A549 (cell line): Measurements from ENCODE around the gene FOXP1.

Experiments
- BHLHE40 ChIP-seq: IDR thresholded peaks from 2 replicates; pipeline ENCODE4 v1.6.1; 2012; ENCODE audit warnings: low read depth, low read length, inconsistent platforms
- CTCF ChIP-seq: fragments of >200 bp; sonication (Bioruptor Twin); formaldehyde crosslinking; IDR thresholded peaks from 3 replicates; pipeline ENCODE4 v1.5.1; 2016
- NFE2L2 ChIP-seq: fragments of 150-350 bp; conservative IDR thresholded peaks from 2 replicates; pipeline ENCODE4 v1.6.1; 2014; ENCODE audit warnings: low read length
- RCOR1 ChIP-seq: fragments of 150-350 bp; IDR thresholded peaks from 2 replicates; pipeline ENCODE4 v1.6.1; 2014; ENCODE audit warnings: antibody characterized with exemption, low read length, low read depth
- USF2 ChIP-seq: fragments of 450-650 bp; IDR thresholded peaks from 2 replicates; pipeline ENCODE4 v1.6.1; 2014; ENCODE audit warnings: antibody characterized with exemption
- TF ChIP-seq, protein P1 (sequence below): fragments of 200-600 bp; sonication (generic); IDR thresholded peaks from 2 replicates; pipeline ENCODE4 v1.6.1; 2016; ENCODE audit warnings: antibody characterized with exemption, mild to moderate bottlenecking, moderate library complexity

GRCh38 chr3:71360764-71361163 lies 222.8 kb downstream of the FOXP1 start:
- no peak for TF ChIP-seq CTCF
- no peak for TF ChIP-seq USF2
- no peak for TF ChIP-seq BHLHE40
- TF ChIP-seq NFE2L2 = no peak
- TF ChIP-seq RCOR1 = no peak
- TF ChIP-seq, protein P1, sequence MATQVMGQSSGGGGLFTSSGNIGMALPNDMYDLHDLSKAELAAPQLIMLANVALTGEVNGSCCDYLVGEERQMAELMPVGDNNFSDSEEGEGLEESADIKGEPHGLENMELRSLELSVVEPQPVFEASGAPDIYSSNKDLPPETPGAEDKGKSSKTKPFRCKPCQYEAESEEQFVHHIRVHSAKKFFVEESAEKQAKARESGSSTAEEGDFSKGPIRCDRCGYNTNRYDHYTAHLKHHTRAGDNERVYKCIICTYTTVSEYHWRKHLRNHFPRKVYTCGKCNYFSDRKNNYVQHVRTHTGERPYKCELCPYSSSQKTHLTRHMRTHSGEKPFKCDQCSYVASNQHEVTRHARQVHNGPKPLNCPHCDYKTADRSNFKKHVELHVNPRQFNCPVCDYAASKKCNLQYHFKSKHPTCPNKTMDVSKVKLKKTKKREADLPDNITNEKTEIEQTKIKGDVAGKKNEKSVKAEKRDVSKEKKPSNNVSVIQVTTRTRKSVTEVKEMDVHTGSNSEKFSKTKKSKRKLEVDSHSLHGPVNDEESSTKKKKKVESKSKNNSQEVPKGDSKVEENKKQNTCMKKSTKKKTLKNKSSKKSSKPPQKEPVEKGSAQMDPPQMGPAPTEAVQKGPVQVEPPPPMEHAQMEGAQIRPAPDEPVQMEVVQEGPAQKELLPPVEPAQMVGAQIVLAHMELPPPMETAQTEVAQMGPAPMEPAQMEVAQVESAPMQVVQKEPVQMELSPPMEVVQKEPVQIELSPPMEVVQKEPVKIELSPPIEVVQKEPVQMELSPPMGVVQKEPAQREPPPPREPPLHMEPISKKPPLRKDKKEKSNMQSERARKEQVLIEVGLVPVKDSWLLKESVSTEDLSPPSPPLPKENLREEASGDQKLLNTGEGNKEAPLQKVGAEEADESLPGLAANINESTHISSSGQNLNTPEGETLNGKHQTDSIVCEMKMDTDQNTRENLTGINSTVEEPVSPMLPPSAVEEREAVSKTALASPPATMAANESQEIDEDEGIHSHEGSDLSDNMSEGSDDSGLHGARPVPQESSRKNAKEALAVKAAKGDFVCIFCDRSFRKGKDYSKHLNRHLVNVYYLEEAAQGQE = no peak
